HEK293 (cell line): ENCODE results near the gene LGALS7.

Experiments
- EGR2 ChIP-seq: fragments of 450-650 bp; formaldehyde crosslinking; IDR thresholded peaks from 2 replicates; pipeline ENCODE4 v1.5.1; 2016; ENCODE audit warnings: low read depth, missing biosample characterization, missing genetic modification characterization
- GLIS1 ChIP-seq: fragments of 450-650 bp; formaldehyde crosslinking; IDR thresholded peaks from 2 replicates; pipeline ENCODE4 v1.5.1; 2016; ENCODE audit warnings: missing biosample characterization, missing genetic modification characterization
- GLIS2 ChIP-seq: fragments of 450-650 bp; formaldehyde crosslinking; IDR thresholded peaks from 2 replicates; pipeline ENCODE4 v1.5.1; 2016; ENCODE audit warnings: missing biosample characterization, missing genetic modification characterization
- KLF9 ChIP-seq: fragments of 450-650 bp; formaldehyde crosslinking; IDR thresholded peaks from 2 replicates; pipeline ENCODE4 v1.5.1; 2016; ENCODE audit warnings: missing biosample characterization, missing genetic modification characterization, low read depth
- MYNN ChIP-seq: fragments of 450-650 bp; formaldehyde crosslinking; IDR thresholded peaks from 2 replicates; pipeline ENCODE4 v1.5.1; 2016; ENCODE audit warnings: missing biosample characterization, missing genetic modification characterization, borderline replicate concordance
- MZF1 ChIP-seq: fragments of 450-650 bp; formaldehyde crosslinking; IDR thresholded peaks from 2 replicates; pipeline ENCODE4 v1.5.1; 2017; ENCODE audit warnings: missing biosample characterization, missing genetic modification characterization, borderline replicate concordance
- PRDM1 ChIP-seq: fragments of 450-650 bp; formaldehyde crosslinking; IDR thresholded peaks from 2 replicates; pipeline ENCODE4; 2016; ENCODE audit warnings: missing biosample characterization, missing genetic modification characterization
- RBAK ChIP-seq: fragments of 450-650 bp; formaldehyde crosslinking; IDR thresholded peaks from 2 replicates; pipeline ENCODE4 v1.5.1; 2016; ENCODE audit warnings: missing biosample characterization, missing genetic modification characterization
- SP3 ChIP-seq: fragments of 450-650 bp; formaldehyde crosslinking; IDR thresholded peaks from 2 replicates; pipeline ENCODE4 v1.5.1; 2016; ENCODE audit warnings: missing biosample characterization, missing genetic modification characterization
- ZBTB48 ChIP-seq: fragments of 450-650 bp; formaldehyde crosslinking; IDR thresholded peaks from 2 replicates; pipeline ENCODE4 v1.5.1; 2016; ENCODE audit warnings: missing biosample characterization, missing genetic modification characterization
- ZNF114 ChIP-seq: fragments of 450-650 bp; formaldehyde crosslinking; IDR thresholded peaks from 2 replicates; pipeline ENCODE4 v1.5.0; 2017; ENCODE audit warnings: missing biosample characterization, missing genetic modification characterization
- ZNF132 ChIP-seq: fragments of 450-650 bp; formaldehyde crosslinking; IDR thresholded peaks from 2 replicates; pipeline ENCODE4 v1.5.1; 2017; ENCODE audit warnings: missing biosample characterization, missing genetic modification characterization, borderline replicate concordance
- ZNF140 ChIP-seq: fragments of 450-650 bp; formaldehyde crosslinking; IDR thresholded peaks from 2 replicates; pipeline ENCODE4 v1.5.1; 2016; ENCODE audit warnings: missing biosample characterization, missing genetic modification characterization
- ZNF146 ChIP-seq: fragments of 450-650 bp; formaldehyde crosslinking; IDR thresholded peaks from 2 replicates; pipeline ENCODE4 v1.5.1; 2016; ENCODE audit warnings: missing biosample characterization, missing genetic modification characterization
- ZNF169 ChIP-seq: fragments of 450-650 bp; formaldehyde crosslinking; IDR thresholded peaks from 2 replicates; pipeline ENCODE4 v1.5.1; 2016; ENCODE audit warnings: missing biosample characterization, missing genetic modification characterization
- ZNF175 ChIP-seq: fragments of 450-650 bp; formaldehyde crosslinking; IDR thresholded peaks from 2 replicates; pipeline ENCODE4 v1.5.1; 2016; ENCODE audit warnings: missing biosample characterization, missing genetic modification characterization
- ZNF211 ChIP-seq: fragments of 450-650 bp; formaldehyde crosslinking; IDR thresholded peaks from 2 replicates; pipeline ENCODE4 v1.5.1; 2016; ENCODE audit warnings: low read depth, missing biosample characterization, missing genetic modification characterization
- ZNF280C ChIP-seq: fragments of 450-650 bp; formaldehyde crosslinking; IDR thresholded peaks from 2 replicates; pipeline ENCODE4 v1.5.1; 2016; ENCODE audit warnings: missing biosample characterization, missing genetic modification characterization
- ZNF366 ChIP-seq: fragments of 450-650 bp; formaldehyde crosslinking; conservative IDR thresholded peaks from 2 replicates; pipeline ENCODE4 v1.5.1; 2016; ENCODE audit warnings: missing biosample characterization, missing genetic modification characterization
- ZNF394 ChIP-seq: fragments of 450-650 bp; formaldehyde crosslinking; IDR thresholded peaks from 2 replicates; pipeline ENCODE4 v1.5.1; 2016; ENCODE audit warnings: missing biosample characterization, missing genetic modification characterization, mild to moderate bottlenecking, moderate library complexity, borderline replicate concordance
- ZNF426 ChIP-seq: fragments of 450-650 bp; formaldehyde crosslinking; IDR thresholded peaks from 2 replicates; pipeline ENCODE4 v1.5.1; 2017; ENCODE audit warnings: missing biosample characterization, missing genetic modification characterization, mild to moderate bottlenecking, inconsistent platforms, moderate library complexity
- ZNF449 ChIP-seq: fragments of 450-650 bp; formaldehyde crosslinking; IDR thresholded peaks from 2 replicates; pipeline ENCODE4 v1.5.1; 2017; ENCODE audit warnings: missing biosample characterization, mild to moderate bottlenecking, missing genetic modification characterization, moderate library complexity
- ZNF514 ChIP-seq: fragments of 450-650 bp; formaldehyde crosslinking; IDR thresholded peaks from 2 replicates; pipeline ENCODE4 v1.5.1; 2016; ENCODE audit warnings: missing biosample characterization, missing genetic modification characterization
- ZNF529 ChIP-seq: fragments of 450-650 bp; formaldehyde crosslinking; IDR thresholded peaks from 2 replicates; pipeline ENCODE4 v1.5.1; 2017; ENCODE audit warnings: missing genetic modification characterization, missing biosample characterization; ENCODE audit not compliant: insufficient replicate concordance
- ZNF548 ChIP-seq: fragments of 450-650 bp; formaldehyde crosslinking; IDR thresholded peaks from 2 replicates; pipeline ENCODE4 v1.5.1; 2016; ENCODE audit warnings: missing biosample characterization, missing genetic modification characterization
- ZNF560 ChIP-seq: fragments of 450-650 bp; formaldehyde crosslinking; IDR thresholded peaks from 2 replicates; pipeline ENCODE4 v1.5.1; 2017; ENCODE audit warnings: missing biosample characterization, missing genetic modification characterization, borderline replicate concordance
- ZNF623 ChIP-seq: fragments of 450-650 bp; formaldehyde crosslinking; IDR thresholded peaks from 2 replicates; pipeline ENCODE4 v1.5.1; 2016; ENCODE audit warnings: missing biosample characterization, missing genetic modification characterization
- ZNF639 ChIP-seq: fragments of 450-650 bp; formaldehyde crosslinking; IDR thresholded peaks from 2 replicates; pipeline ENCODE4 v1.5.1; 2016; ENCODE audit warnings: missing biosample characterization, missing genetic modification characterization
- ZNF664 ChIP-seq: fragments of 450-650 bp; formaldehyde crosslinking; IDR thresholded peaks from 2 replicates; pipeline ENCODE4 v1.5.1; 2016; ENCODE audit warnings: missing biosample characterization, missing genetic modification characterization
- ZNF704 ChIP-seq: fragments of 450-650 bp; formaldehyde crosslinking; IDR thresholded peaks from 2 replicates; pipeline ENCODE4 v1.5.1; 2016; ENCODE audit warnings: missing biosample characterization, missing genetic modification characterization
- ZNF76 ChIP-seq: fragments of 450-650 bp; formaldehyde crosslinking; IDR thresholded peaks from 2 replicates; pipeline ENCODE4; 2016; ENCODE audit warnings: low read depth, missing biosample characterization, missing genetic modification characterization, borderline replicate concordance
- ZNF776 ChIP-seq: fragments of 450-650 bp; formaldehyde crosslinking; IDR thresholded peaks from 2 replicates; pipeline ENCODE4 v1.5.0; 2017; ENCODE audit warnings: missing biosample characterization, missing genetic modification characterization, borderline replicate concordance
- ZSCAN18 ChIP-seq: fragments of 450-650 bp; formaldehyde crosslinking; IDR thresholded peaks from 2 replicates; pipeline ENCODE4 v1.5.1; 2016; ENCODE audit warnings: missing biosample characterization, missing genetic modification characterization

The LGALS7 gene

GRCh38 chr19:38736413-38737280 is 36.7 kb downstream of the LGALS7 start (continued):
- no peak for TF ChIP-seq ZNF560 (tag by site-specific recombination)
- peak; percentile 83 for TF ChIP-seq SP3 (tag by site-specific recombination)
- TF ChIP-seq EGR2 (tag by site-specific recombination), result peak; percentile 49
- no peak for TF ChIP-seq PRDM1
- TF ChIP-seq ZNF280C, result no peak
- no peak for TF ChIP-seq MZF1 (tag by site-specific recombination)
- no peak for TF ChIP-seq RBAK (tag by site-specific recombination)
- TF ChIP-seq ZBTB48, result peak; percentile 81; the same call in 1 of the 2 replicates
- no peak for TF ChIP-seq ZNF548
- TF ChIP-seq ZNF114, result no peak
- no peak for TF ChIP-seq ZNF704 (tag by site-specific recombination)
- no peak for TF ChIP-seq ZNF394 (tag by site-specific recombination)
- TF ChIP-seq ZNF449 (tag by site-specific recombination), result no peak
- peak; percentile 83 for TF ChIP-seq ZNF169
- peak; percentile 80 for TF ChIP-seq KLF9 (tag by site-specific recombination)
- TF ChIP-seq ZNF514 (tag by site-specific recombination), result no peak
- no peak for TF ChIP-seq ZNF776 (tag by site-specific recombination)
- no peak for TF ChIP-seq ZNF426 (tag by site-specific recombination)
- TF ChIP-seq ZNF175 (tag by site-specific recombination), result no peak
- peak; percentile 47; the same call in 1 of the 2 replicates for TF ChIP-seq GLIS2
- TF ChIP-seq ZNF140 (tag by site-specific recombination), result no peak
- TF ChIP-seq ZNF529, result no peak
- no peak for TF ChIP-seq ZNF639 (tag by site-specific recombination)
- TF ChIP-seq ZNF146 (tag by site-specific recombination), result no peak
- no peak for TF ChIP-seq ZNF664 (tag by site-specific recombination)
- no peak for TF ChIP-seq ZNF132 (tag by site-specific recombination)
- 0 out of 2 replicates have a peak, but pooled peaks have one; percentile 13 for TF ChIP-seq ZNF623 (tag by site-specific recombination)
- TF ChIP-seq ZNF76 (tag by site-specific recombination), result no peak
- 0 out of 2 replicates have a peak, but pooled peaks have one; percentile 38 for TF ChIP-seq ZNF211 (tag by site-specific recombination)
- TF ChIP-seq ZSCAN18 (tag by site-specific recombination), result no peak
- peak; percentile 8; the same call in 1 of the 2 replicates for TF ChIP-seq GLIS1
- peak; percentile 75 for TF ChIP-seq ZNF366 (tag by site-specific recombination)
- no peak for TF ChIP-seq MYNN (tag by site-specific recombination)
